HCT116 (cell line): ENCODE measurements around the gene NOP16. TPM values are rescaled to one million over a fixed set of nuclear protein-coding genes. Genes with fewer than 3 reads are reported as not detected.

Source experiments
- ATAC-seq: fragments of 200-7000 bp; cut with Tn5 transposase; 2 replicates; pipeline ENCODE4 v1.9.1; 2020; ENCODE audit warnings: mild to moderate bottlenecking, moderate library complexity
- BruUV-seq: library from RNA; stranded (reverse); fragments of 400-500 nt; replicated peaks from 2 replicates; lab custom pipeline; 2021; lab: Mats Ljungman, UMichigan
- CTCF ChIA-PET: fragments of 300-600 bp; sonication (Branson Sonifier 250); formaldehyde crosslinking; loops from one replicate; lab custom pipeline; 2021; ENCODE audit warnings: antibody characterized with exemption; lab: Charles Lee
- POLR2A ChIA-PET: fragments of 300-600, 350-600 bp; sonication (Branson Sonifier 250); formaldehyde crosslinking; loops from one replicate; lab custom pipeline; 2021; ENCODE audit warnings: antibody characterized with exemption; lab: Charles Lee
- RAD21 ChIA-PET, 2 experiments: fragments of 300-600 bp; sonication (Branson Sonifier 250); formaldehyde crosslinking; loops; one replicate each; lab custom pipeline; 2023; ENCODE audit warnings: low total read pairs in 2 of 2; ENCODE audit not compliant: uncharacterized antibody in 2 of 2, unreplicated experiment in 2 of 2, low non-redundant PET in 1 of 2; lab: Charles Lee
- DNase-seq: peaks from one replicate; pipeline ENCODE4 v3.0.0-alpha.2; 2010; ENCODE audit warnings: low read depth, low spot score
- H2AFZ ChIP-seq: fragments of 200-600 bp; shearing (Covaris generic), sonication (generic); 2 replicates; pipeline ENCODE4 v1.6.1; 2017; ENCODE audit warnings: low read depth, mixed run types, mixed read lengths, antibody characterized with exemption, low read length; ENCODE audit not compliant: poor library complexity, severe bottlenecking
- H3K27ac ChIP-seq: 2 replicates; pipeline ENCODE4 v1.5.1; 2012; ENCODE audit warnings: low read depth, low read length
- H3K27me3 ChIP-seq: fragments of 200-600 bp; sonication (generic); 2 replicates; pipeline ENCODE4 v1.6.1; 2016; ENCODE audit warnings: mixed run types, low read length, mixed read lengths; ENCODE audit not compliant: insufficient read depth
- H3K36me3 ChIP-seq, 2 experiments: fragments of 200-500 bp in 1 of 2; fragments of 200-600 bp in 1 of 2; sonication (Bioruptor generic) in 1 of 2; sonication (generic) in 1 of 2; 2 replicates each; pipeline versions ENCODE4 v1.5.1 to v1.6.1; 2014 to 2016; ENCODE audit warnings: low read length in 2 of 2, inconsistent platforms in 1 of 2, mixed read lengths in 1 of 2, mixed run types in 1 of 2; ENCODE audit not compliant: insufficient read depth in 2 of 2, control insufficient read depth in 1 of 2
- H3K4me1 ChIP-seq, 2 experiments: fragments of 200-600 bp in 1 of 2; sonication (generic) in 1 of 2; 2 replicates each; pipeline versions ENCODE4 v1.5.1 to v1.6.1; 2012 to 2017; ENCODE audit warnings: low read length in 2 of 2, inconsistent platforms in 1 of 2, mild to moderate bottlenecking in 1 of 2, mixed read lengths in 1 of 2, mixed run types in 1 of 2, moderate library complexity in 1 of 2; ENCODE audit not compliant: insufficient read depth in 2 of 2, control insufficient read depth in 1 of 2
- H3K4me2 ChIP-seq: fragments of 200-600 bp; sonication (generic); 2 replicates; pipeline ENCODE4 v1.6.1; 2017; ENCODE audit warnings: mixed run types, low read length, mixed read lengths
- H3K4me3 ChIP-seq, 2 experiments: fragments of 200-600 bp in 1 of 2; sonication (generic) in 1 of 2; replicated peaks in 1 of 2; 2 replicates each; pipeline ENCODE4 v1.5.1; 2011 to 2016; ENCODE audit warnings: low read length in 2 of 2, control low read depth in 1 of 2, low read depth in 1 of 2, mild to moderate bottlenecking in 1 of 2, mixed read lengths in 1 of 2, mixed run types in 1 of 2
- H3K79me2 ChIP-seq: fragments of 200-600 bp; sonication (generic); 2 replicates; pipeline ENCODE4 v1.6.1; 2017; ENCODE audit warnings: mild to moderate bottlenecking, mixed run types, low read length, moderate library complexity, mixed read lengths; ENCODE audit not compliant: insufficient read depth
- H3K9ac ChIP-seq: fragments of 200-600 bp; sonication (generic); 2 replicates; pipeline ENCODE4 v1.6.1; 2016; ENCODE audit warnings: low read length, mixed read lengths
- H3K9me2 ChIP-seq: fragments of 200-600 bp; sonication (generic), shearing (Covaris generic); 2 replicates; pipeline ENCODE4 v1.6.1; 2017; ENCODE audit warnings: mixed run types, mild to moderate bottlenecking, moderate library complexity; ENCODE audit not compliant: insufficient read depth
- H3K9me3 ChIP-seq, 2 experiments: fragments of 200-500 bp in 1 of 2; fragments of 200-600 bp in 1 of 2; sonication (Bioruptor generic) in 1 of 2; sonication (generic) in 1 of 2; 2 replicates each; pipeline ENCODE4 v1.6.1; 2014 to 2017; ENCODE audit warnings: low read length in 2 of 2, mixed read lengths in 2 of 2, inconsistent platforms in 1 of 2, low read depth in 1 of 2, mild to moderate bottlenecking in 1 of 2, mixed run types in 1 of 2, moderate library complexity in 1 of 2; ENCODE audit not compliant: control insufficient read depth in 1 of 2, insufficient read depth in 1 of 2
- H4K20me1 ChIP-seq: fragments of 200-600 bp; sonication (generic), shearing (Covaris generic); 2 replicates; pipeline ENCODE4 v1.6.1; 2017; ENCODE audit warnings: mixed run types, mild to moderate bottlenecking, moderate library complexity; ENCODE audit not compliant: insufficient read depth
- CTCF ChIP-seq, 3 experiments: fragments of 200-600 bp in 1 of 3; sonication (generic) in 1 of 3; IDR thresholded peaks in 2 of 3; conservative IDR thresholded peaks in 1 of 3; 2 replicates each; pipeline ENCODE4 v1.5.1; 2012 to 2017; ENCODE audit warnings: low read depth in 2 of 3, low read length in 2 of 3, antibody characterized with exemption in 1 of 3, borderline replicate concordance in 1 of 3, control low read depth in 1 of 3, mild to moderate bottlenecking in 1 of 3, mixed read lengths in 1 of 3, mixed run types in 1 of 3, moderate library complexity in 1 of 3; ENCODE audit not compliant: insufficient read depth in 1 of 3
- ELF1 ChIP-seq: IDR thresholded peaks from 2 replicates; pipeline ENCODE4 v1.6.1; 2012; ENCODE audit warnings: low read depth, borderline replicate concordance
- EZH2 ChIP-seq: fragments of 200-600 bp; sonication (generic); IDR thresholded peaks from 2 replicates; pipeline ENCODE4 v1.6.1; 2017; ENCODE audit warnings: antibody characterized with exemption, mixed run types
- SIN3A ChIP-seq: IDR thresholded peaks from 2 replicates; pipeline ENCODE4 v1.6.1; 2012; ENCODE audit warnings: low read depth
- SRF ChIP-seq: IDR thresholded peaks from 2 replicates; pipeline ENCODE4 v1.6.1; 2012; ENCODE audit warnings: low read depth
- TCF7L2 ChIP-seq: IDR thresholded peaks from 2 replicates; pipeline ENCODE4 v1.7.0; 2011; ENCODE audit warnings: borderline replicate concordance, inconsistent platforms; ENCODE audit not compliant: insufficient read depth, insufficient read length; ENCODE audit errors: extremely low read depth
- ZFX ChIP-seq: fragments of 450-650 bp; IDR thresholded peaks from 2 replicates; pipeline ENCODE4 v1.6.1; 2017
- intact Hi-C: fragments of 100-400 bp; cut with micrococcal nuclease; formaldehyde crosslinking; loops from 2 replicates; pipeline ENCODE4 v1.10.0; 2022
- total RNA-seq: library from RNA; stranded (reverse); gene quantifications from one replicate; pipeline ENCODE4 v1.2.1, GENCODE V29; 2021; ENCODE audit not compliant: unreplicated experiment

Gene NOP16
- total RNA-seq, 1 experiment from 2014 or later, result 67.1 TPM

DNA sequence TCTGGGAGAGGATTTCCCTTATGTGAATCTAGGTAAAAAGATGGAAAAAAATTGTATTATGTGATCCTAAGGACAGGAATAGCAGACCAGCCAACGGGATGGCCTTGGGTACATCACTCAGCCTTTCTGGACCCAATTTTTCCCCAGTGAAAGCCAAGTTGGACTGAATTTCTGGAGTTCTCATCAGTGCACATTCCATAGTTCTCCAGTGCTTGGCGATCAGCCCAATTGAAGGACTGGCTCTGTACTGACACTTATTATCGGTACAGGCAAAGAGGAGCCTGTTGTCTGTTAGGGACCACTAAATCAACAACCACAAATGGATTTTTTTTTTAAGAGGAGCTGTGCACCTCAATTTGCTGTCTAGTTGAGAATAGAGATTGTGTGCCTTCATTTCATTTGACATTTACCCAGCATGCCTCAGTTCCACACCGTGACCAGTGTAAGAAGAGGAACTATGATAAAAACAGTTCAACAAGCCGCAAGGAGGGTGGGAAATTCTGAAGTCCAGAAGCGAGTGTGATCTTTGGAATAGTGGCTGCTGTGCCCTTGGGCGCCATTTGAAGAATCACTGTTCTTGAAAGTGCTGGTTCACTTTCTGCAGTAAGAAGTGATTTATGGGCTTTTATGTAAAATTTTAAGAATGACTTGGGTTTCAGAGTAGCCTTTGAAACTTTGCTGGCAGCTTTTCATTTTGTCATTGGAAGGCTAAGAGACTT is 15.1 kb downstream of the NOP16 start:
- Histone ChIP-seq H3K4me3 (no peak overlapping the region), H3K9me3 (no peaks in the 10 kb centered on the region), H3K27me3 (no peaks in the 10 kb centered on the region), H4K20me1 (no peaks in the 10 kb centered on the region), H3K79me2 (no peaks in the 10 kb centered on the region), H2AFZ (no peak overlapping the region), H3K4me1 (peaks cover 12 to 21% of the 10 kb centered on the region in 2 experiments), H3K9ac (no peak overlapping the region), H3K27ac (no peak overlapping the region)
- ATAC-seq, result no peak
- CTCF ChIA-PET, result no interaction called here
- POLR2A ChIA-PET, result interaction anchor here (1.7 kb wide), 1 partner anchor 11 kb away, joined by 5 read pairs; the partner anchor contains the start of gene KIAA1191
- RAD21 ChIA-PET, result no interaction called here
- BruUV-seq, result no TSS peak
- no peak for DNase-seq
- intact Hi-C loops, result no loop called here
- TF ChIP-seq SIN3A, result no peak
- no peak for TF ChIP-seq SRF
- no peak for TF ChIP-seq ZFX
- TF ChIP-seq EZH2, result no peak
- no peak for TF ChIP-seq CTCF (IDR thresholded peaks at IDR 0.05 in 2 of 3, conservative IDR thresholded peaks at IDR 0.05 in 1 of 3; ENCODE audit: borderline replicate concordance in 1 of 3, insufficient read depth in 1 of 3, low read depth in 2 of 3, low read length in 2 of 3)
- no peak for TF ChIP-seq TCF7L2
- TF ChIP-seq ELF1, result no peak
- TF ChIP-seq, all 23 proteins: peak for 0
- no peaks in the 10 kb centered on the region for H3K9me2 ChIP-seq
- no peak overlapping the region for H3K4me2 ChIP-seq
- H3K36me3 ChIP-seq, result peaks cover 0 to 3% of the 10 kb centered on the region in 2 experiments; a peak in 1 of 4 replicates
